NCI-H748 (cell line): Measurements from ENCODE around the gene PUM1.
"Not testable (repeated sequence)": the region's sequence is repeated elsewhere in the genome, so short reads cannot be mapped to it uniquely, and the experiment has no call there.

Experiments used
- DNase-seq: peaks from one replicate; lab custom pipeline; 2025; ENCODE audit not compliant: unreplicated experiment; lab: John Stamatoyannopoulos, UW

Gene PUM1

DNA sequence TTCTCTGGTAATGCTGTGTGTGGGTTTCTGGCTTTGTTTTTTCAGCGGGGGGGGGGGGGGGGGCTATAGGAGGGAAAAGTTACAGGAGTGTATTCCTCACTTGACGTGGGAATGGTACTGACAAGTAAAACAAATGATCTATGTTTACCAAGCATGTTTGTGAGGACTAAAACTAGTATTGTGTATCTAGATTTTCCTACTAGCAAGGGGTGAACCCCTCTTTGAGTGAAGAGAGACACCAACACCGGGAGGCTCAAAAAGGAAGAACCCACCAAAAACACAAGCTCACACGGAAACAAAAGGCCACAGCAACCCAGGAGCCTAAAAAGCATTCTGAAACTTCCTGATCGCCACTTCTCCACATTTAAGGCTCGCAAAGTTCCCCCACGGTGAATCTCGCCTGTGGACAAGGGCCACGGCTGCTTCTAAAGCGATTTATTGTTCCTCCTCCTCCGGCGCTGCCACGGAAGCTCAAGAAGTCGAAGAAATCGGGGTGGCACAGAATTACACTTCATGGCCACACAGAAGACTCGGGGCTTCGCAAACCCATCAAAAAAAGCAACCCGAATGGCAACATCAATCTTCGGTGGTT, 703 bp downstream of the PUM1 start:
- DNase-seq, result peak; percentile 61

DNA sequence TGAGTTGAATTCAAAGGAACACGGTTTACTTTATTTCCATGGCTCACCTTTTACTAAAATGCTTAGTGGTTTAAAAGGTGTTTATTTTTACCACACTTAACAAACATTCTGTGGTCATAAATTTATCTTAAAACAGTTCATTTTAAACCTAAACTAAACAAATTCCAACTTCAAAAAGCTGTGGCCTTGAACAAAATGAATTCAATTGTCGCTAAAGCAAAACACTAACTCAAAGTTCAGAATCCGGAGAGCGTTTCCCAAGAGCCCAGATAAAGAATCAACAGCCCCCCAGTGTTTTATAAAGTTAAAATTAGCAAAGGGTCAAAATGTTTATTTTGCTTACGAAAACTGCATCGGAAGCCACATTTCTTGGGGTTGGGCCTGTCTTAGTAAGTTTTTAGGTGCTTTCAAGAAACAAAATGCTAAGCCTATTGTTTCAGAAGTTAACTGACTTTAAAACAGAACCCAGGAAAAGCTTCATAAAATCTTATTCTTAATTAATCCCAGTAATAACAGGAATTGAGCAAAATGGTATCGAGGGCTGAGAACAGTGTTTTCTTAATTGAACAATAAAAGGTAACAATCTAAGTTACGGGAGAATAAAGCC, 1.3 kb downstream of the PUM1 start:
- DNase-seq, result no peak

GRCh38 chr1:31063631-31064030, 1.9 kb downstream of the PUM1 start:
- no peak for DNase-seq

GRCh38 chr1:31062867-31063380, 2.6 kb downstream of the PUM1 start:
- DNase-seq, result no peak

DNA sequence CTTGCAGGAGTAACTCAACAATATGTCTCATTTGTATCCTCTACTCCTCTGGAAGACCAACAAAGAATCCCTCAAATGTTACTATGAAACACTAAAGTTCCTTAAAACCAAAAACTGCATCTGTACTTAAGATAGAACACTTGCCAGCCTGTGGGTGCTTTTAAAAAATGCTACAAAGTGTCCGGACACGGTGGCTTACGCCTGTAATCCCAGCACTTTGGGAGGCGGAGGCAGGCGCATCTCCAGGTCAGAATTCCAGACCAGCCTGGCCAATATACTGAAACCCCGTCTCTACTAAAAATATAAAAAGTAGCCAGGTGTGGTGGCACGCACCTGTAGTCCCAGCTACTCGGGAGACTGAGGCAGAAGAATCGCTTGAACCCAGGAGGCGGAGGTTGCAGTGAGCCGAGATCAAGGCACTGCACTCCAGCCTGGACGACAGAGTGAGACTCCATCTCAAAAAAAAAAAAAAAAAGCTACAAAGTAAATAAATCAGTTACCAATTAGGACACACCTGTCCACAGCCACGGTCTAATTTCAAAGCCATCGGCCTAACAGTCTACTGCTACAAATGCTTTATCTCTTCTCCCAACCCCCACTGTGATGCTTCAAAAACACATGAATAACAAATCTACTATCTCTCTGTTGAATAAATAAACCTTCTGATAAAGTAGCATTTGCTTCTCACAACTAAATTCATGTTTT, 3.2 kb downstream of the PUM1 start:
- peak; percentile 91 for DNase-seq

DNA sequence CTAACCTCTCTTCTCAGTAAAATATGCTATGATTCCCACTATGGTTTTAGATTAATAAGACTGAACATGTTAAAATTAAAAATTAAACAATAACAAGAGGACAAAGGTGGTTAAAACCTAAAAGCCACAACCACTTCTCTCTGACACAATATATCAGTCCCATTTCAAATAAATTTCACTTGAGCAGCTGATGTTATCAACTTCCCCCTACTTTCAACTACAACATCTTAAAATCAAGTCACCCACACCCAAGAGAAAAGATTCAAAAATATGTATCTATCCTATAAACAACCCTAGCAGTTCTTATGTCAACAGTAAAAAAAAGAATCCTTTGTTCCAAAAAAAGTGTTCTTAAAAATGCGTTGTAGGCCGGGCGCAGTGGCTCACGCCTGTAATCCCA, 7.5 kb downstream of the PUM1 start:
- no peak for DNase-seq

GRCh38 chr1:31055953-31056352, 9.6 kb downstream of the PUM1 start:
- DNase-seq, result no peak

DNA sequence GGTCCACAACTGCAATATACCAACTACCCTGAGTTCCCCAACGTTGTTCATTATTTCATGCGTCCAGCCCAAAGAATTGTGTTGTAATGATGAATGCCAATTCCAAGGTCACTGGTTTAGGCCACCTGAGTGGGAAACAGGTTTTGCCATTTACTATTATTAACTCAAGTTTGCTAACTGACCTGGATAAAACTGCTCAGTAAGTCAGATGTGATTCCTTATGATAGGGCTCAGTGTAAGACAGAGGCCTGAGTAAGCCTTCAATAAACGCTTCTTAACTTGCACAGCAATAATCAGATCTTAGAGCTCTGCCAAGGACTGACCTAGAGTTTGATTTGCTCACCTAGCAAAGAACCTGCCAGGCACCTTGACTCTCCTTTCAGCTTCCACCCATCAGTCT, 10.0 kb downstream of the PUM1 start:
- DNase-seq, result no peak

- no peak for DNase-seq
These were observed 10.5 kb downstream of the PUM1 start for GRCh38 chr1:31054958-31055481.

GRCh38 chr1:31054349-31054748, 11.2 kb downstream of the PUM1 start:
- DNase-seq, result no peak

- not testable (repeated sequence) for DNase-seq
These were observed 12.9 kb downstream of the PUM1 start for GRCh38 chr1:31052613-31053012.

DNA sequence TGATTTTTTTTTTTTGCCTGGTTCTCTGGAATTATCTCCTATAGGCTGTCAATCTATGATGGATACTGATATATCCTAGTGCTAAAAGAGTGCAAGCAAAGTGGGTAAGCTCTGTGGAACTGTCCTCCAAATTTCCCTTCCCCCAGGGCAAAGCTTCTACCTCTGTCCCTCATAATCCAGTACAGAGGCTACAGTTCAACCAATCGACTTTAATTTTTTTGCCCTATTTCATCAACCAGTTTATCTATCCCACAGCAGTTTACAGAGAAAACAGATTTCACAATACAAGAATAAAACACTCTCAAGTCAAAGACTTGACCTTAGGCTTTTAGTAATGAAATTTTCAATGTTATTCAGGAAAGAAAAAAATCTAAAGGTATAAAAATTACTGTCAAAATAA, 13.9 kb downstream of the PUM1 start:
- DNase-seq, result no peak

DNA sequence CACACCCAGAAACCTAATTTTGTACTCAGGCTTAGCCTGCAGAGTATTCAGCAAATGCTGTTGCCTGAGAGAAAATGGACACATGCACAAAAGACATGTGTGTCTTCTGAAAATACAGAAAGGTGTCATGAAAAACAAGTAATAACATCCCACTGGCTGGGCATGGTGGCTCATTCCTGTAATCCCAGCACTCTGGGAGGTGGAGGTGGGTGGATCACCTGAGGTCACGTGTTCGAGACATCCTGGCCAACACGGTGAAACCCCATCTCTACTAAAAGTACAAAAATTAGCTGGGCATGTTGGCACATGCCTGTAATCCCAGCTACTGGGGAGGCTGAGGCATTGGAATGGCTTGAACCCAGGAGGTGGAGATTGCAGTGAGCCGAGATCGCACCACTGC, 18.0 kb downstream of the PUM1 start:
- not testable (repeated sequence) for DNase-seq

GRCh38 chr1:31043631-31044030, 21.9 kb downstream of the PUM1 start:
- DNase-seq, result peak; percentile 75

DNA sequence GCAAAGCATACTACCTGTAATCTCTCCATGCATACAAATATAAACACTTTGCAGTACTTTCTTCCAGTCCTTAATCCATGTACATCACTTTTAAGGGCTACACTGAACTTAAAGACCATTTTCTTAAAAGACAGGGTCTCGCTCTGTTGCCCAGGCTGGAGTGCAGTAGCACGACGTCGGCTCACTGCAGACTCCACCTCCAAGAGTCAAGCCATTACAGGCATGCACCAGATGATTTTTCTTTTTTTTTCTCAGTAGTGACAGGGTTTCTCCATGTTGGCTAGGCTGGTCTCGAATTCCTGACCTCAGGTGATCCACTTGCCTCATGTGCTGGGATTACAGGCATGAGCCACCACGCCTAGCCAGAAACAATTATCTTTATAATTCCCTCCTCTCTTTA, 22.9 kb downstream of the PUM1 start:
- DNase-seq, result no peak

DNA sequence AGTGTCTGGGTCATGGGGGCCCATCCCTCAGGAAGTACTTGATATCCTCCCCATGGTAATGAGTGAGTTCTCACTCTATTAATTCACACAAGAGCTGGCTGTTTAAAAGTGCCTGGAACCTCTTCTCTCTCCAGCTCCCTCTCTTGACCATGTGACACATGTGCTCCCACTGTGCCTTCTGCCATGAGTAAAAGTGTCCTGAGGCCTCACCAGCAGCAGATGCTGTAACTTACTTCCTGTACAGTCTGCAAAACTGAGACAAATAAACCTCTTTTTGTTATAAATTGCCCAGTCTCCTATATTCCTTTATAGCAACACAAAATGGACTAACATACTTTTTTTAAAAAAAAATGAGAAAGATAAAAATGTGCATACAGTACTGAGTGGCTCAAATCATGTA, 24.0 kb downstream of the PUM1 start:
- DNase-seq, result no peak

DNA sequence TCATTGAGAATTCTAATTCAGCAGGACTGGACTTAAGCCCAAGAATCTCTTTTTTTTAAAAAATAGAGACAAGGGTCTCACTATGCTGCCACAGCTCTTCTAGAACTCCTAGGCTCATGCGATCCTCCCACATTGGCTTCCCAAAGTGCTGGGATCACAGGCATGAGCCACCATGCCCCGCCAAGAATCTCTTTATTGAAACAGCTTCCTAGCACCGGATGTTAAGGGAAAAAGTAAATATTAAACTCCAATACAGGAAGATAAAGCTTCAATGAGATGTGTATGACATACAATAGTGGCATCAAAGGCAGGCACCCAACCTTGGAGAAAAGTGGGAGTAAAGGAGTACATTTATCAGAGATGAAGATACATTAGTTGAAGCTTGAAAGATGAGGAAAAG, 25.5 kb downstream of the PUM1 start:
- DNase-seq, result peak; percentile 28

- DNase-seq, result not testable (repeated sequence)
These were observed 26.6 kb downstream of the PUM1 start for GRCh38 chr1:31038935-31039334.

DNA sequence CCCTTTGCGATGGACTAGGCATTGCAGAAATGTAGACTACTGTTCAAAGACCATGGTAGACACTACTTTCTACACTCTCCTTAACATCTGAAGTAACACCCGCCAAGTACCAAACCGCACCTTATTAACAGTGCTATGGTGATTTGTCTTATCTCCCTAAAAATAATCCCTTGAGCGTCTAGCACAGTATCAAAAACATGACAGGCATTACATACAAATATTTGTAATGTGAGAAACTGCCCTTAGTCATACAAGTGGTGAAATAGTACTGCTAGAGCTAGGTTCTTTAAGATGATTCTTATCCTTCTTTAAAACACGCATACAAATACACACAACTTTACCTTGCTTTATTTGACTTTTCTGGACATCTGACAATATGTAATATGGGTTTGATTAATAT, 27.2 kb downstream of the PUM1 start:
- no peak for DNase-seq

DNA sequence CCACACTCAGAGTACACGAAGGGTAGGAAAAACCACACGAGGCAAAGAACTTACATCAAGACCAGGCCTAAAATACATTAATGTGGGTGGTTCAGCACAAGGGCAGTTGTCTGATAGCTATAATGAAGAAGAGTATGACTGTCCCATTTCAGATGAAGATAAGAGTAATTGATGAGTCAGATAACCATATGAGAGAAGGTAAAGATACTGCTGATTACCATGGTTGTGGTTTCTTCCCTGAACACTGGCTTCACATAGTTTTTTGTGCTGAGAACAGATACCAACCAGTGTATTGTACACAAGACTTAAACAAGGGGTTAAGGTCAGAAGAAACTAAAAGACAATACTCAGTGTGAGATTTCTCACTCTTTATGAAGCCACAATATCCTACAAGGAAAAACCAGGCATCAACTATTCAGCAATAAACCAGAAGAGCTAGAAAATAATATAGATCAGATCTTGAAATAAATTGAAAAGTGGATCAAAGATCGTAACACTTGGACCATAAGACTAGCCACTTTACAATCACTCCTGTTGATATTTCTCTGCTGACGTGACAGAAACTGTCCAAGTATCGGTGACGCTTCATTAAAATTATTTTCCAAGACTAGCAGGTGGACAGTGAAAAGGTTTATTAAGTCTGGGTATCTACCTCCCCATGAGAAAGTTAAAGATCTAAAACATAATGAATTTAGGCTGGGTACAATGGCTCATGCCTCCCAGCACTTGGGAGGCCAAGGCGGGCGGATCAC, 28.6 kb downstream of the PUM1 start:
- DNase-seq, result no peak

DNA sequence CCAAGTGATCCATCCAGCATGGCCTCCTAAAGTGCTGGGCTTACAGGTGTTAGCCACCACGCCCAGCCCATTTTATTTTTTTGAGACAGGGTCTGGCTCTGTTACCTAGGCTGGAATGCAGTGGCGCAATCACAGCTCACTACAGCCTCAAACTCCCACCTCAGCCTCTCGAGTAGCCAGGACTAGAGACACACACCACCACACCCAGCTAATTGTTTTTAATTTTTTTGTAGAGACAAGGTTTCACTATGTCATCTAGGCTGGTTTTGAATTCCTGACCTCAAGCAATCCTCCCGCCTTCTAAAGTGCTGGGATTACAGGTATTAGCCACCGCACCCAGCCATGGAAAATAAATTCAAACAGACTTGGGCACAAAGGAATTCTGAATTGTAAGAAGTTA, 31.9 kb downstream of the PUM1 start:
- DNase-seq, result no peak
